HCT116 (cell line): ENCODE results near the gene NFASC. TPM values are rescaled to one million over a fixed set of nuclear protein-coding genes. Genes with fewer than 3 reads are reported as not detected.

Source experiments
- ATAC-seq: fragments of 200-7000 bp; cut with Tn5 transposase; 2 replicates; pipeline ENCODE4 v1.9.1; 2020; ENCODE audit warnings: mild to moderate bottlenecking, moderate library complexity
- BruUV-seq: library from RNA; stranded (reverse); fragments of 400-500 nt; replicated peaks from 2 replicates; lab custom pipeline; 2021; lab: Mats Ljungman, UMichigan
- CTCF ChIA-PET: fragments of 300-600 bp; sonication (Branson Sonifier 250); formaldehyde crosslinking; loops from one replicate; lab custom pipeline; 2021; ENCODE audit warnings: antibody characterized with exemption; lab: Charles Lee
- POLR2A ChIA-PET: fragments of 300-600, 350-600 bp; sonication (Branson Sonifier 250); formaldehyde crosslinking; loops from one replicate; lab custom pipeline; 2021; ENCODE audit warnings: antibody characterized with exemption; lab: Charles Lee
- RAD21 ChIA-PET, 2 experiments: fragments of 300-600 bp; sonication (Branson Sonifier 250); formaldehyde crosslinking; loops; one replicate each; lab custom pipeline; 2023; ENCODE audit warnings: low total read pairs in 2 of 2; ENCODE audit not compliant: uncharacterized antibody in 2 of 2, unreplicated experiment in 2 of 2, low non-redundant PET in 1 of 2; lab: Charles Lee
- DNase-seq: peaks from one replicate; pipeline ENCODE4 v3.0.0-alpha.2; 2010; ENCODE audit warnings: low read depth, low spot score
- H2AFZ ChIP-seq: fragments of 200-600 bp; shearing (Covaris generic), sonication (generic); 2 replicates; pipeline ENCODE4 v1.6.1; 2017; ENCODE audit warnings: low read depth, mixed run types, mixed read lengths, antibody characterized with exemption, low read length; ENCODE audit not compliant: poor library complexity, severe bottlenecking
- H3K27ac ChIP-seq: 2 replicates; pipeline ENCODE4 v1.5.1; 2012; ENCODE audit warnings: low read depth, low read length
- H3K27me3 ChIP-seq: fragments of 200-600 bp; sonication (generic); 2 replicates; pipeline ENCODE4 v1.6.1; 2016; ENCODE audit warnings: mixed run types, low read length, mixed read lengths; ENCODE audit not compliant: insufficient read depth
- H3K36me3 ChIP-seq, 2 experiments: fragments of 200-500 bp in 1 of 2; fragments of 200-600 bp in 1 of 2; sonication (Bioruptor generic) in 1 of 2; sonication (generic) in 1 of 2; 2 replicates each; pipeline versions ENCODE4 v1.5.1 to v1.6.1; 2014 to 2016; ENCODE audit warnings: low read length in 2 of 2, inconsistent platforms in 1 of 2, mixed read lengths in 1 of 2, mixed run types in 1 of 2; ENCODE audit not compliant: insufficient read depth in 2 of 2, control insufficient read depth in 1 of 2
- H3K4me1 ChIP-seq, 2 experiments: fragments of 200-600 bp in 1 of 2; sonication (generic) in 1 of 2; 2 replicates each; pipeline versions ENCODE4 v1.5.1 to v1.6.1; 2012 to 2017; ENCODE audit warnings: low read length in 2 of 2, inconsistent platforms in 1 of 2, mild to moderate bottlenecking in 1 of 2, mixed read lengths in 1 of 2, mixed run types in 1 of 2, moderate library complexity in 1 of 2; ENCODE audit not compliant: insufficient read depth in 2 of 2, control insufficient read depth in 1 of 2
- H3K4me2 ChIP-seq: fragments of 200-600 bp; sonication (generic); 2 replicates; pipeline ENCODE4 v1.6.1; 2017; ENCODE audit warnings: mixed run types, low read length, mixed read lengths
- H3K4me3 ChIP-seq, 2 experiments: fragments of 200-600 bp in 1 of 2; sonication (generic) in 1 of 2; replicated peaks in 1 of 2; 2 replicates each; pipeline ENCODE4 v1.5.1; 2011 to 2016; ENCODE audit warnings: low read length in 2 of 2, control low read depth in 1 of 2, low read depth in 1 of 2, mild to moderate bottlenecking in 1 of 2, mixed read lengths in 1 of 2, mixed run types in 1 of 2
- H3K79me2 ChIP-seq: fragments of 200-600 bp; sonication (generic); 2 replicates; pipeline ENCODE4 v1.6.1; 2017; ENCODE audit warnings: mild to moderate bottlenecking, mixed run types, low read length, moderate library complexity, mixed read lengths; ENCODE audit not compliant: insufficient read depth
- H3K9ac ChIP-seq: fragments of 200-600 bp; sonication (generic); 2 replicates; pipeline ENCODE4 v1.6.1; 2016; ENCODE audit warnings: low read length, mixed read lengths
- H3K9me2 ChIP-seq: fragments of 200-600 bp; sonication (generic), shearing (Covaris generic); 2 replicates; pipeline ENCODE4 v1.6.1; 2017; ENCODE audit warnings: mixed run types, mild to moderate bottlenecking, moderate library complexity; ENCODE audit not compliant: insufficient read depth
- H3K9me3 ChIP-seq, 2 experiments: fragments of 200-500 bp in 1 of 2; fragments of 200-600 bp in 1 of 2; sonication (Bioruptor generic) in 1 of 2; sonication (generic) in 1 of 2; 2 replicates each; pipeline ENCODE4 v1.6.1; 2014 to 2017; ENCODE audit warnings: low read length in 2 of 2, mixed read lengths in 2 of 2, inconsistent platforms in 1 of 2, low read depth in 1 of 2, mild to moderate bottlenecking in 1 of 2, mixed run types in 1 of 2, moderate library complexity in 1 of 2; ENCODE audit not compliant: control insufficient read depth in 1 of 2, insufficient read depth in 1 of 2
- H4K20me1 ChIP-seq: fragments of 200-600 bp; sonication (generic), shearing (Covaris generic); 2 replicates; pipeline ENCODE4 v1.6.1; 2017; ENCODE audit warnings: mixed run types, mild to moderate bottlenecking, moderate library complexity; ENCODE audit not compliant: insufficient read depth
- ELF1 ChIP-seq: IDR thresholded peaks from 2 replicates; pipeline ENCODE4 v1.6.1; 2012; ENCODE audit warnings: low read depth, borderline replicate concordance
- EZH2 ChIP-seq: fragments of 200-600 bp; sonication (generic); IDR thresholded peaks from 2 replicates; pipeline ENCODE4 v1.6.1; 2017; ENCODE audit warnings: antibody characterized with exemption, mixed run types
- YY1 ChIP-seq: IDR thresholded peaks from 2 replicates; pipeline ENCODE4 v1.6.1; 2011; ENCODE audit warnings: low read length, low read depth, moderate library complexity, mild to moderate bottlenecking; ENCODE audit not compliant: insufficient replicate concordance; ENCODE audit errors: extremely low read depth
- intact Hi-C: fragments of 100-400 bp; cut with micrococcal nuclease; formaldehyde crosslinking; loops from 2 replicates; pipeline ENCODE4 v1.10.0; 2022
- total RNA-seq: library from RNA; stranded (reverse); gene quantifications from one replicate; pipeline ENCODE4 v1.2.1, GENCODE V29; 2021; ENCODE audit not compliant: unreplicated experiment

NFASC gene
- total RNA-seq, 1 experiment from 2014 or later: 0.57 TPM

DNA sequence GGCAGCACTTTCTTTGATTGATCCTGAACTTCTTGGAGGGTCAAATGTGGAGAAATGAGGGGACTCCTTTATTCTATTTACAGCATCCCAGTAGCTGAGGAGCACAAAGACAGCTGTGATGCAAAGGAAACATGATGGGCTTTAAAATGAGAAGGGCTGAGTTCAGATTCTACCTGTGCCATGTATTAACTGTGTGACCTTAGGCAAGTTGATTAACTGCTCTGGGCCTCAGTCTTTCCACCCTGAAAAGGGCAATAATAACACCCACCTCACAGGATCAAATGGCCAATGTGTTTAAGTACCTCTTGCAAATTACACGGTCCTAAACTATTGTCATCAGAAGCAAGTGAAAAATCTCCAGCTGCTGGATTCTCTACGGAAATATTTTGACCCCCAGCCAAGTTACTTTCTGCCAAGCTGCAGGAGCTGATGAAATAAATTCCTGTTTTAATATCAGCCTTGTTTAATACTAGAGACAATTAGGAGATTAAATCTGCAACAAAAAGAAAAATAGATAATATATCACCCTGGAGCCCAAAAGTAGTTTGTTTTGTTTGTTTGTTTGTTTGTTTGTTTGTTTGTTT is 197.9 kb downstream of the NFASC start:
- no peak for DNase-seq
- no peaks in the 10 kb centered on the region for H3K79me2 ChIP-seq
- no peaks in the 10 kb centered on the region for H3K27me3 ChIP-seq
- H3K4me1 ChIP-seq: no peaks in the 10 kb centered on the region
- no peaks in the 10 kb centered on the region for H3K9me3 ChIP-seq
- no peak overlapping the region for H3K9ac ChIP-seq
- no peaks in the 10 kb centered on the region for H3K36me3 ChIP-seq
- RAD21 ChIA-PET: no interaction called here
- no peak overlapping the region for H3K27ac ChIP-seq
- H3K9me2 ChIP-seq: no peaks in the 10 kb centered on the region
- POLR2A ChIA-PET: no interaction called here
- H4K20me1 ChIP-seq: no peaks in the 10 kb centered on the region
- TF ChIP-seq EZH2: no peak
- TF ChIP-seq, all 23 proteins: peak for 0
- intact Hi-C loops: no loop called here
- Histone ChIP-seq H3K4me2 (no peak overlapping the region), H3K4me3 (no peak overlapping the region), H2AFZ (no peak overlapping the region)
- no peak for ATAC-seq
- BruUV-seq: no TSS peak
- CTCF ChIA-PET: no interaction called here

DNA sequence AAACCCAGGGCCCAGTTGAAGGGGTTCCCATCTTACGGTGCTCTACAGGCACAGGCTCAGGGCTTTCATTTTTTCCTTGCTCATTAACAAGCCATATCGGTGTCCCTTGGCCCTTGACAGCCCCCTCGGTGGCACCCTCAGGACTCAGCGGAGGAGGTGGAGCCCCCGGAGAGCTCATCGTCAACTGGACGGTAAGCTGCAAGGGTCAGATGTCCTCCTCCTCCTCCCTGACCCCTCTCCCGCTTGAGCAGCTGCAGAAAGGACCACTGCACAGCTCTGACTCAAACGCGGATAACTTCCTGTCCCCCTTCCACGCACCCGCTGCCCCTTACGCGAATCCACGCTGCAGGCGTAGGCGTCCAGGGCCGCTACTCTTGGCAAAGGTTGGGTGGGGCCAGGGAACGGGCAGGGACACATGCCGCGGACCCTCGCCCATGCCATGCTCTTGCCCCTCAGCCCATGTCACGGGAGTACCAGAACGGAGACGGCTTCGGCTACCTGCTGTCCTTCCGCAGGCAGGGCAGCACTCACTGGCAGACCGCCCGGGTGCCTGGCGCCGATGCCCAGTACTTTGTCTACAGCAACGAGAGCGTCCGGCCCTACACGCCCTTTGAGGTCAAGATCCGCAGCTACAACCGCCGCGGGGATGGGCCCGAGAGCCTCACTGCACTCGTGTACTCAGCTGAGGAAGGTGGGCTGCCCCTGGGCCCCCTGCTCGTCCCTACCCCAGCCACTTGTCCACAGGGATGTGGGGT is 198.9 kb downstream of the NFASC start:
- intact Hi-C loops: no loop called here
- Histone ChIP-seq H3K4me1 (no peaks in the 10 kb centered on the region), H3K36me3 (no peaks in the 10 kb centered on the region), H3K9me3 (no peaks in the 10 kb centered on the region), H3K27ac (no peak overlapping the region), H3K4me2 (no peak overlapping the region), H4K20me1 (no peaks in the 10 kb centered on the region), H3K4me3 (no peak overlapping the region), H3K27me3 (no peaks in the 10 kb centered on the region), H2AFZ (no peak overlapping the region), H3K79me2 (no peaks in the 10 kb centered on the region), H3K9ac (no peak overlapping the region), H3K9me2 (no peaks in the 10 kb centered on the region)
- ChIA-PET CTCF (interaction anchor here (0.7 kb wide), 1 partner anchor 8 kb away, joined by 3 read pairs; no protein-coding TSS in a partner anchor), RAD21 (no interaction called here), POLR2A (no interaction called here)
- TF ChIP-seq YY1 (no peak), ELF1 (no peak)
- no peak for ATAC-seq
- DNase-seq: no peak
- no TSS peak for BruUV-seq
